ENCODE results near the gene SARS2.

SARS2 gene

DNA sequence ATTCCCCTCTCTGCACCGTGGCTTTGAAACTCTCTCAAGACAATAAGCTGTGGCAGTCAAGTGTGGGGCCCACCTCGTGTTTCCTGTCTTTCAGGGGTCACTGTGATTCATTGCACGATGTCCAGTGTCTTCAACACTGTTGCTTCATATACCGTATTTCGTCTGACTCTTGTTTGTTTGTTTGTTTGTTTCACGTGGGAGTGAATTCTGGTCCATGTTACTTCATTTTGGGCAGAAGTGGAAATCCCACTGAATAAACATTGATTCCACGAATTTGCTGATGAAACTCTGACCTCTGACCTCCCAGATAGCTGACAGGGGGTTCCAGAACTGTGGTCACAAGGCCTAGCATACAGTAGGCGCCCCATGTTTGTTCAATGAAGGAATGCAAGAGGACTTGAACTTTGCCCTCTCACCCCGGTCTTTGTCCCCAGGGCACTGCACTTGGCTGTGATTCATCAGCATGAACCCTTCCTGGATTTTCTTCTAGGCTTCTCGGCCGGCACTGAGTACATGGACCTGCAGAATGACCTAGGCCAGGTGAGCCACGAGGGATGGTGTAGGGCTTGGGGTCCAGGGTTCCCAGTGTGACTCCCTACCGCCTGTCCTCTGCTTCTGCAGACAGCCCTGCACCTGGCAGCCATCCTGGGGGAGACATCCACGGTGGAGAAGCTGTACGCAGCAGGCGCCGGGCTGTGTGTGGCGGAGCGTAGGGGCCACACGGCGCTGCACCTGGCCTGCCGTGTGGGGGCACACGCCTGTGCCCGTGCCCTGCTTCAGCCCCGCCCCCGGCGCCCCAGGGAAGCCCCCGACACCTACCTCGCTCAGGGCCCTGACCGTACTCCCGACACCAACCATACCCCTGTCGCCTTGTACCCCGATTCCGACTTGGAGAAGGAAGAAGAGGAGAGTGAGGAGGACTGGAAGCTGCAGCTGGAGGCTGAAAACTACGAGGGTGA lies 25.7 kb downstream of the SARS2 start:
- Histone ChIP-seq H3K36me3 (ENCODE audit: control insufficient read depth, low read length) (peaks cover 40% of the 10 kb centered on the region), H3K9me2 (replicated peaks; ENCODE audit: control insufficient read depth, low read length) (no peaks in the 10 kb centered on the region), H3K27me3 (ENCODE audit: control insufficient read depth, low read length) (no peaks in the 10 kb centered on the region), H3K79me2 (ENCODE audit: control insufficient read depth, low read length) (peaks cover 38% of the 10 kb centered on the region), H4K20me1 (ENCODE audit: control insufficient read depth, insufficient read depth, low read depth, low read length) (no peaks in the 10 kb centered on the region), H3K4me2 (ENCODE audit: low read length) (no peak overlapping the region), H3K27ac (ENCODE audit: low read depth, low read length) (no peak overlapping the region), H3K4me1 (ENCODE audit: control insufficient read depth, low read length) (peaks cover 10% of the 10 kb centered on the region), H3K4me3 (ENCODE audit: low read length) (no peak overlapping the region), H3K9me3 (ENCODE audit: control insufficient read depth, insufficient read depth, low read length) (peaks cover 5% of the 10 kb centered on the region), H3F3A (ENCODE audit: control insufficient read depth, insufficient read depth) (no peaks in the 10 kb centered on the region)
- TF ChIP-seq, protein P1, sequence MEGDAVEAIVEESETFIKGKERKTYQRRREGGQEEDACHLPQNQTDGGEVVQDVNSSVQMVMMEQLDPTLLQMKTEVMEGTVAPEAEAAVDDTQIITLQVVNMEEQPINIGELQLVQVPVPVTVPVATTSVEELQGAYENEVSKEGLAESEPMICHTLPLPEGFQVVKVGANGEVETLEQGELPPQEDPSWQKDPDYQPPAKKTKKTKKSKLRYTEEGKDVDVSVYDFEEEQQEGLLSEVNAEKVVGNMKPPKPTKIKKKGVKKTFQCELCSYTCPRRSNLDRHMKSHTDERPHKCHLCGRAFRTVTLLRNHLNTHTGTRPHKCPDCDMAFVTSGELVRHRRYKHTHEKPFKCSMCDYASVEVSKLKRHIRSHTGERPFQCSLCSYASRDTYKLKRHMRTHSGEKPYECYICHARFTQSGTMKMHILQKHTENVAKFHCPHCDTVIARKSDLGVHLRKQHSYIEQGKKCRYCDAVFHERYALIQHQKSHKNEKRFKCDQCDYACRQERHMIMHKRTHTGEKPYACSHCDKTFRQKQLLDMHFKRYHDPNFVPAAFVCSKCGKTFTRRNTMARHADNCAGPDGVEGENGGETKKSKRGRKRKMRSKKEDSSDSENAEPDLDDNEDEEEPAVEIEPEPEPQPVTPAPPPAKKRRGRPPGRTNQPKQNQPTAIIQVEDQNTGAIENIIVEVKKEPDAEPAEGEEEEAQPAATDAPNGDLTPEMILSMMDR (IDR thresholded peaks at IDR 0.05; ENCODE audit: low read depth, low read length, poor library complexity, severe bottlenecking) = no peak
- TF ChIP-seq EZH2phosphoT487 (IDR thresholded peaks at IDR 0.05; ENCODE audit: borderline replicate concordance, low read length) = no peak

DNA sequence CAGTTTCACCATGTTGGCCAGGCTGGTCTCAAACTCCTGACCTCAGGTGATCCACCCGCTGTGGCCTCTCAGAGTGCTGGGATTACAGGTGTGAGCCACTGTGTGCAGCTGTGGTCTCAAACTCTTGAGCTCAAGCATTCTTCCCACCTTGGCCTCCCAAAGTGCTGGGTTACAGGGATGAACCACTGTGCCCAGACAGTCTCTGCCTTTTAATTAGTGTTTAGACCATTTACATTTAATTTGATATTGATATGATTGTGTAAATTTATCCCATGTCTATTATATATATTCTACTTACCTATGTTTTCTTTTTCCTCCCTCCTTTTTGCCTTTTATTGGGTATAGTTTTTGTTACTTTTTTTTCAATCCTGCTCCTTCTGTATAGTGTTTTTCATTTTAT lies 28.9 kb downstream of the SARS2 start:
- H3F3A ChIP-seq (ENCODE audit: control insufficient read depth, insufficient read depth) = no peaks in the 10 kb centered on the region
- H3K4me2 ChIP-seq (ENCODE audit: low read length) = peak overlapping the region; percentile 86; the same call in 1 of the 2 replicates
- peaks cover 20% of the 10 kb centered on the region for H3K4me1 ChIP-seq (ENCODE audit: control insufficient read depth, low read length)
- H3K9me2 ChIP-seq (replicated peaks; ENCODE audit: control insufficient read depth, low read length) = no peaks in the 10 kb centered on the region
- no peaks in the 10 kb centered on the region for H3K27me3 ChIP-seq (ENCODE audit: control insufficient read depth, low read length)
- H3K4me3 ChIP-seq (ENCODE audit: low read length) = peak overlapping the region; percentile 36; the same call in 1 of the 2 replicates
- peaks cover 25% of the 10 kb centered on the region for H3K36me3 ChIP-seq (ENCODE audit: control insufficient read depth, low read length)
- peaks cover 5% of the 10 kb centered on the region for H3K9me3 ChIP-seq (ENCODE audit: control insufficient read depth, insufficient read depth, low read length)
- TF ChIP-seq EZH2phosphoT487 (IDR thresholded peaks at IDR 0.05; ENCODE audit: borderline replicate concordance, low read length) = no peak
- TF ChIP-seq, protein P1 (IDR thresholded peaks at IDR 0.05; ENCODE audit: low read depth, low read length, poor library complexity, severe bottlenecking) = no peak
- no peaks in the 10 kb centered on the region for H4K20me1 ChIP-seq (ENCODE audit: control insufficient read depth, insufficient read depth, low read depth, low read length)
- peaks cover 38% of the 10 kb centered on the region for H3K79me2 ChIP-seq (ENCODE audit: control insufficient read depth, low read length)
- no peak overlapping the region for H3K27ac ChIP-seq (ENCODE audit: low read depth, low read length)

DNA sequence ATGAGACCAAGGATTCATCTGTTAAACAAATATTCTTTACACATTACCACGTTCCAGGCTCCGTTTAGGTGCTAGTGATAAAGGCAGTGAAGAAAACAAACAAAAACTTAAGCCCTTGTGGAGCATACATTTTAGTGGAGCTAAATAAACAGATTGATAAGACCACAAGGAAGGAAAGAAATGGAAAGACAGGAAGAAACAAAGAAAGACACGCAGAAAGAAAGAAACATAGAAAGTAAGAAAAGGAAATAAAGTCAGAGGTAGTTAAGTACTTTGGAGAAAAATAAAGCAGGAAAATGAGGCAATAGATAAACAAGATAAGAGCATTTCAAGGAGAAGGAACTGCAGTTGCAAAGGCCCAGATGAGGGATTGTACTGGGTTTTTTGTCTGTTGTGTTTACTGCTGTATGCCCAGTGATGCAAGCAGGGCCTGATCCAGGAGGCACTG lies 29.8 kb downstream of the SARS2 start:
- no peaks in the 10 kb centered on the region for H3F3A ChIP-seq (ENCODE audit: control insufficient read depth, insufficient read depth)
- H3K36me3 ChIP-seq (ENCODE audit: control insufficient read depth, low read length) = peaks cover 23% of the 10 kb centered on the region
- H3K79me2 ChIP-seq (ENCODE audit: control insufficient read depth, low read length) = peaks cover 38% of the 10 kb centered on the region
- peak overlapping the region; percentile 93 for H3K4me3 ChIP-seq (ENCODE audit: low read length)
- no peaks in the 10 kb centered on the region for H4K20me1 ChIP-seq (ENCODE audit: control insufficient read depth, insufficient read depth, low read depth, low read length)
- H3K9me2 ChIP-seq (replicated peaks; ENCODE audit: control insufficient read depth, low read length) = no peaks in the 10 kb centered on the region
- H3K9me3 ChIP-seq (ENCODE audit: control insufficient read depth, insufficient read depth, low read length) = peaks cover 5% of the 10 kb centered on the region
- H3K4me2 ChIP-seq (ENCODE audit: low read length) = peak overlapping the region; percentile 86
- peak overlapping the region; percentile 30; the same call in 1 of the 2 replicates for H3K27ac ChIP-seq (ENCODE audit: low read depth, low read length)
- peaks cover 20% of the 10 kb centered on the region for H3K4me1 ChIP-seq (ENCODE audit: control insufficient read depth, low read length)
- TF ChIP-seq, protein P1 (IDR thresholded peaks at IDR 0.05; ENCODE audit: low read depth, low read length, poor library complexity, severe bottlenecking) = no peak
- no peak for TF ChIP-seq EZH2phosphoT487 (IDR thresholded peaks at IDR 0.05; ENCODE audit: borderline replicate concordance, low read length)
- no peaks in the 10 kb centered on the region for H3K27me3 ChIP-seq (ENCODE audit: control insufficient read depth, low read length)
